Measurements from ENCODE around the gene NLRP14.

Gene NLRP14, protein sequence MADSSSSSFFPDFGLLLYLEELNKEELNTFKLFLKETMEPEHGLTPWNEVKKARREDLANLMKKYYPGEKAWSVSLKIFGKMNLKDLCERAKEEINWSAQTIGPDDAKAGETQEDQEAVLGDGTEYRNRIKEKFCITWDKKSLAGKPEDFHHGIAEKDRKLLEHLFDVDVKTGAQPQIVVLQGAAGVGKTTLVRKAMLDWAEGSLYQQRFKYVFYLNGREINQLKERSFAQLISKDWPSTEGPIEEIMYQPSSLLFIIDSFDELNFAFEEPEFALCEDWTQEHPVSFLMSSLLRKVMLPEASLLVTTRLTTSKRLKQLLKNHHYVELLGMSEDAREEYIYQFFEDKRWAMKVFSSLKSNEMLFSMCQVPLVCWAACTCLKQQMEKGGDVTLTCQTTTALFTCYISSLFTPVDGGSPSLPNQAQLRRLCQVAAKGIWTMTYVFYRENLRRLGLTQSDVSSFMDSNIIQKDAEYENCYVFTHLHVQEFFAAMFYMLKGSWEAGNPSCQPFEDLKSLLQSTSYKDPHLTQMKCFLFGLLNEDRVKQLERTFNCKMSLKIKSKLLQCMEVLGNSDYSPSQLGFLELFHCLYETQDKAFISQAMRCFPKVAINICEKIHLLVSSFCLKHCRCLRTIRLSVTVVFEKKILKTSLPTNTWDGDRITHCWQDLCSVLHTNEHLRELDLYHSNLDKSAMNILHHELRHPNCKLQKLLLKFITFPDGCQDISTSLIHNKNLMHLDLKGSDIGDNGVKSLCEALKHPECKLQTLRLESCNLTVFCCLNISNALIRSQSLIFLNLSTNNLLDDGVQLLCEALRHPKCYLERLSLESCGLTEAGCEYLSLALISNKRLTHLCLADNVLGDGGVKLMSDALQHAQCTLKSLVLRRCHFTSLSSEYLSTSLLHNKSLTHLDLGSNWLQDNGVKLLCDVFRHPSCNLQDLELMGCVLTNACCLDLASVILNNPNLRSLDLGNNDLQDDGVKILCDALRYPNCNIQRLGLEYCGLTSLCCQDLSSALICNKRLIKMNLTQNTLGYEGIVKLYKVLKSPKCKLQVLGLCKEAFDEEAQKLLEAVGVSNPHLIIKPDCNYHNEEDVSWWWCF

DNA sequence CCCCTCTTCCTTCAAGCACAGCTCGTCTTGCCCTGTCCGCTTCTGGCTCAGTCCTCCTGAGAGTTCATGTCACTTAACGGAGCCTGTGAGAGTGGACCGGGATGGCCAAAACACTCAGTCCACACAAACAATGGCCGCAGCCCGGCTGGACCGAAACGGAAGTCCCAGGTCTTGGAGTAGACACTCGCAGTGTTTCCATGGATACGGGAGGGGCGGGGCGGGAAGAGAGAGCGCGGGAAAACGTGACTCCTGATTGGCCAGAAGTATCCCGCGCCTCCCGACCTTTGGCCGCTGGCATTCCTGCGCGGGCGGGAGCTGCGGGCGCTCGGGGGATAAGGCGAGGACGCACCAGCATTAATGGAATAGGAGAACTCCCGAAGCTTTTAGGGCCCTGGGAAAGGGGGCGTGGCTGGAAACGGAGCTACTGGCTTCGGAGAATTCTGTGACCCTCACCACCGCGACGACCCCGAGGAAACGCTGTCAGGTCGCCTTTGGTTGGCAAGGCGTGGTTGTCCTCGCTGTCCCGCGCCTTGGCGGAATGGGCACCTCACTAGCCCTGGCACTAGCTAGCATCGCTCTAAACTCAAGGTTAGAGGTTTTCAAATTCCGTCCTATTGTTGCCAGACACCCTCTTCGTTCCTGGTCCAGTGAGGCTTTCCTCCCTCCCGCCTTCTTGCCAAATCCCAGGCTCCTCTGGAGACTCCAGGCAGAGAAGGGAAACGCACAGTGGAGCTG is at the start of gene NLRP14, which contains the start of gene ZNF214:
Gene NLRP14, plus strand, starts transcription at position 297 of the 735 bp plus-strand sequence. CDS start 18,108 bp downstream, outside the sequence.
Gene ZNF214, minus strand, starts transcription at position 164 of the 735 bp plus-strand sequence. CDS start 17,511 bp downstream, outside the sequence.
- no peak for DNase-seq

DNA sequence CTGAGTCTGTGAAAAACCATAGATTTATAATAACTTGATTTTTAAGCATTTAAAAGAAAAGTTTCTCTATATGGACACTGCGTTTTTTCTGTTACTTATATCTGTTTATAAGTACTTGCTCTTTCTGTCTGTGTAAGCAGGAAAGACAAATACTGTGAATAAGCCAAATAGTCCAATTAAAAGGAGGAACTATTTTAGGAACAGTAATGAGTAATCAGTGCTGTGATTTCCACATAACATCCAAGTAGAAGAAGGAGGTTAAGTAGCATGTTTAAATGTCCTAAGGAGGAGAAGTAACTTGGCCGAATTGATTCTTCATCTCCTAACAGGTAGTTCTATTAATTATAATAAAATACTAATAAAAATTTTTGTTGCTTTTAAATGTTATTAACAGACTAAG is 40.9 kb upstream of the NLRP14 start:
- DNase-seq, result no peak

DNA sequence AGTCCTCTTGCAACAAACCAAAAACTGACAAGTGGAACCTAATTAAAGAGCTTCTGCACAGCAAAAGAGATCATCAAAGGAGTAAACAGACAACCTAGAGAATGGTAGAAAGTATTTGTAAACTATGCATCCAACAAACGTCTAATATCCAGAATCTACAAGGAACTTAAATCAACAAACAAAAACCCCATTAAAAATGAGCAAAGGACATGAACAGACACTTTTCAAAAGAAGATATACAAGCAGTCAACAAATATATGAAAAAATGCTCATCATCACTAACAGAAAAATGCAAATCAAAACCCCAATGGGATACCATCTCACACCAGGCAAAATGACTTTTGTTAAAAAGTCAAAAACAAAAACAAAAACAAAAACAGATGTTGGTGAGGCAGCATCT is 33.8 kb upstream of the NLRP14 start:
- no peak for DNase-seq

DNA sequence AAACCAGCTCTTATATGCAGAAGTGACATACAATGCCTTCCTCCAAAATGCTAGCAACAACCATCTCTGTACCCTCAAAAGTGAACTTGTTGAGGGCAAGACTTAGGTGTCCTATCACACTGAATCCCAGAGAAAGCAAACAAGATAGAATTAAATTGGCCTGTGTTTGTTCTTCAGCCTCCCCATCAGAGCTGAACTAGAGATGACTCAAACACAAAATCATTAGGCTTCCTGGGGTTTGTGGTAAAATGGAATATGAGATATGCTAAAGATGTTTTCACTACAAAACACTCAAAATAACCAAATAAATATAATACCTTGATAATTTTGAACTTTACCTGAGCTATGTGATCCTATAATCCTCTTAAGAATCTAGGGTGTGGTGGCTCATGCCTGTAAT is 31.8 kb upstream of the NLRP14 start:
- DNase-seq, result no peak

DNA sequence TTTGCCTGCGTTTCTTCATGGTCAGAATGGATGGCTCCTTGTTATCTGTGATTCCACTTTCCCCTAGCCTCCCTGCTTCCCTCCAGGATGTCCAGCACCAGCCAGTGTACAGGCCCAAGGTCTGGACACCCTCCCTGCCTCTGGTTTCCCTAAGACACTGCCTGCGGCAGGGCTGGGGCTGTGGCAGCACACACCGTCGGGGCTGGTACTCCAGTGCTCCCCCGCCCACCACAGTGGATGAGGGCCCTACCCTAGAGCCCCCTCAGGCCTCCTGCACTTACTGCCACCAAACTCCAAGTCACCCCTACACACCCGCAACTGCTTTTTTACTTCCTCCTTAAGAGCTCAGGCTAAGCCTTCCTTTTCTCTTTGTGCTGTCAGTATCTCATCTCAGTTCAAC is 29.1 kb upstream of the NLRP14 start:
- DNase-seq, result no peak

DNA sequence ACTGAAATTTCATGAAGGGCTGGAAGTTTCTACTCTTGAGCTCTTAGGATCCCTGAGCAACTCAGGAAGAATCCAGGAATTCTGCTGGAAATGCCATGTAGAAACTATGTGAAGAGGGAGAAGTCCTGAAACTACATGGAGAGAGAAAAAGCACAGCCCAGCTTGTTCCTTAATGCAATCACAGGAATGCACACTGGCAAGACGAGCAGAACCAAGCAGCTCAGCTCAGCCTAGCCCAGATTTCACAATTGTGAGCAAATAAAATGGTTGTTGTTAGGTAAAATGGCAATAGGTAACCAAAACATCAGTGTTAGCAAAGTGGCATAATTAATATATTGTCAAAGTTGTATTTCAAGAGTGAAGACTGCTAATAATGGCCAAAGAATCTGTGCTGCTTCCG is 28.3 kb upstream of the NLRP14 start:
- no peak for DNase-seq

DNA sequence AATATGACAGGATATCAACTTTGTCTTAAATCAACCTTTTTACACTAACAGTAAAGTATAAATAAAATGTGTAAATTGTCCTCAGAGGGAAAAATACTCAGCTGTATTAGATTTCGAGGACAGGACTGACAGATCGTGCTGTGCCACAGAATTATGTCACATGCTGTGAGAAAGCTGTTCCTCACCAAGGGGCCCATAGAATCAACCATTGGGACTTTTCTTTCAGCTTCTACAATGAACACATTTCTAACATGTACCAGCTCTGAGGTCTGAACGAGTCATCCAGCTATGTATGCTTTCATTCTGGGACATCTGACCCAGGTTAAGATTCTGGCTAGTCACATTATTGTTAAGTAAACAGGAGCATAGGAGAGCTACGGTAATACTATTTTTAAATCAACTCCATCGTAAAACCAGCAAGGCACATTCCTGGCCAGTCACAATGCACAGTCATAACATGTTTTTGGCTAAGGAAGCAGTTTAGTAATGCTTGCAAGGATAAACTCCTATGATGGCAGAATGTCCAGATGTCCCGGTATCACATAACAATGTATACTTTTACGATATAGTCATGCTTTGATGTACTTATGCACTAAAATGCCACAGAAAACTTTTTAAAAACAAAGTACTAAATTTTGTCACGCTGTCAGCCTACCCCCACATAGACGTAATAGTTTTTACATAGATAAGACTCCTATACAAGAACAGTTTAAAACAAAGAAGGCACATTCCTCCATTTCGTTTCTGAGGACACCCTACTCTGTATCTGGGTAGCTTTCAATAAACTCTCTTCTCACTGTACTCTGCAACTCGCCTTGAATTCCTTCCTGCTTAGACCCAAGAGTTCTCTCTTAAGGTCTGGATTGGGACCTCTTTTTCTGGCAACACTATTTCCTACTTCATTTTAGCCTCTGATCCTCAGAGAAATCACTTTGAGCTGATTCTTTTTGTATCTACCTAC is 27.5 kb upstream of the NLRP14 start:
- DNase-seq, result no peak

DNA sequence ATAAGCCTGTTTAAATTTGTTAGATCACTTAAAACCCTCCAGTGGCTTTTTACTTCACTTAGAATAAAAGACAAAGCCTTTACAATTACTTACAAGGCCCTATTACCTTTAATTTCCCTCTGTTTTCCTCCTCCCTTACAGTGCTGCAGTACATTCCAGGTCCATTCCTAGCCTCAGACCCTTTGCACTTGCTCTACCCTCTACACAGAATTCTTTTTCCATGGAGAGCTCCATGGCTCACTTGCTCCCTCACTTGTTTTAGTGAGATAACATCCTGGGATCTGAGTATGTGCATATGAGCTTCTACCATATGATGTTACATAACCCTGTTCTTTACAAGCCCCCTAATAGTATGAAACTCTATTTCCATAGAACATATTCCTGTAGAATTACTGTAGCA is 24.6 kb upstream of the NLRP14 start:
- no peak for DNase-seq

DNA sequence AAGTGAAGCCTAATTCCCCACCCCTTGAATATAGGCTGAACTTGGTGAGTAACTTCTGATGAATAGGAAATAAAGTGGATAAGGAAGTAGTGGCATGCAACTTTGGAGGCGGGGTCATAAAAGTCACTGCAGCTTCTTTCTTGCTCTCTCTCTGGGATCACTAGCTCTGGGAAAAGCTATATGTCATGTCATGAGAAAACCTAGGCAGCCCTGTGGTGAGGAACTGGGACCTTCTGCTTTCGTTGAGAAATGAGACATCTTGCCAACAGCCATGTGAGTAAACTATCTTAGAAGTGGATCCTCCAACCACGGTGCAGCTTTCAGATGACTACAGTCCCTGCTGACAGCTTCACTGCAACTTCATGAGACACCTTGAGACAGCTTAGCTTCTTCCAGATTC is 15.8 kb upstream of the NLRP14 start:
- DNase-seq, result no peak

DNA sequence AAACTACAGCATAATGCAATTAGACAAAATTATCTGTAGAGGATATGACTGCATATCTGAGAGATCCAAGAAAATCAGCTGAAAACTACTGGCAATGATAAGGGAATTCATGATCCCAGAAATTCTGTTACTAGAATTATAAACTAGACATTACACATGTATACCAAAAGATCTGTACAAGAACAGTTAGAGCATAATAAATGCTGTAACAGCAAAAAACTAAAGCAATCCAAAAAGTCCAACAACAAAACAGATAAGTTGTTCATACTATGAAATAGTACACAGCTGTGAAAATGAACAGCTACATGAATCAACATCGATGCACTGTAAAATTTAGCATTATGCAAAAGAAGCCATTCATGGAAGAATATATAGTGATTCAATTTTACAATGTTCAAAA is 6.2 kb upstream of the NLRP14 start:
- no peak for DNase-seq

DNA sequence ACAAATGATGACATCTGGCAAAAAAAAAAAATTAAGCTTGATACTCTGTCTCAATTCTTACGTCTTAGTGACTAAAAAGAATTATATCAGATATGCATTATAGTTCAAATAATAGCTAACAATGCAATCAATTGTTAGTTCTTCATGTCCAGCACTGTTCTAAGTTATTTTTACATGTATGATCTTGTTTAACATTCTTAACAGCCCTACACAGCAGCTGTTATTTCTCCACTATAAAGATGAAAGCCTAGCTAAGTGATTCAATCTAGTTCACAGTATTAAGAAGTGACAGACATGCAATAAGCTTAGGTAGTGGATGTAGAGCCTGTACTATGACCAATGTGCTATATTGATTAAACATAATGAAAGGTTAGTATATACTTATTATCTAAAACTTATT is 4.3 kb upstream of the NLRP14 start:
- DNase-seq, result no peak

DNA sequence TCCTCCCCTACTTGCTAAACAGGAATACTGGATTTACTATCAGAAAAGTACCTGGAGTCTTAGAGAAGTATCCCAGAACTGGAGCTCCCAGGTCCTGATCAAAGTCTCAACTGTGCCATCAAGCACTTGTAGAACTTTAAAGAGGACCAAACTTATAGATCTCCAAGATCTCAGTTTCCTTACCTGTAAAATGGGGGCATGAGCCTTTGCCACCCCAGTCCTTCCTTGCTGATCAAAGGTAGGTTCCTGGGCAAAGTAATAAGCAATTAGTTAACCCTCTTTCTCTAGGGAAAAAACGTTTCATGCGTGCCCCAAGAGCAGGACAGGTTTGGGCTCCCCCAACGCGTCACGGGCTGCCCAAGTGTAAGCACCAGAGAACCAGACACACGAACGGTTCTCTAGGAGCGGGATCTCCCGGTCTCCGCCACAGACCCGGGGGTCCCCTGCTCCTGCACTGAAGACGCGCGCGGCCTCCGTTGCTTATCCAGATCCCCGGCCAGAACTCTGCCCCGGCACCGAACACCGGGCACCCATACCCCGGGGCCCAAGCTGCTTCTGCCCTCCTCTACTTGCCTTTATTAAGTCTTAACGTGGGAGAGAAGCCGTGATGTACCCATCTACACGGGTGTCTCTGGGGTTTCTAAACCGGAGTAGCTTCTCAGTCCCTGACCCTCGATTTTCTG is 638 bp upstream of the NLRP14 start:
- no peak for DNase-seq

DNA sequence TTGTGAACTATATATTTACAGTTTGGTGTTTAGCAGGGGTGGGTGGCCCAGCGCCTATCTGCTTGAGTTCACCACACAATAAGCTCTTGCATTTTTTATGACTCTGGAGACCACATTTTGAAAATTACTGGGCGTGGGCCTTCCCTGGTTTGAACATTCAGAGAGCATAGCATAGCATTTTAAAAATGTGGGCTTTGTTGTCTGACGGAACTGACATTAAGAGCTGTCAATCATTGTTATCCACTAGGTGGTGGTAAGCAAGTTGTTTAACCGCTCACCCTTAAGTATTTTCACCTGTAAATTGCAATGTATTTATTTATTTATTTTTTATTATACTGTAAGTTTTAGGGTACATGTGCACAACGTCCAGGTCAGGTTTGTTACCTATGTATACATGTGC is 1.0 kb downstream of the NLRP14 start:
- no peak for DNase-seq

DNA sequence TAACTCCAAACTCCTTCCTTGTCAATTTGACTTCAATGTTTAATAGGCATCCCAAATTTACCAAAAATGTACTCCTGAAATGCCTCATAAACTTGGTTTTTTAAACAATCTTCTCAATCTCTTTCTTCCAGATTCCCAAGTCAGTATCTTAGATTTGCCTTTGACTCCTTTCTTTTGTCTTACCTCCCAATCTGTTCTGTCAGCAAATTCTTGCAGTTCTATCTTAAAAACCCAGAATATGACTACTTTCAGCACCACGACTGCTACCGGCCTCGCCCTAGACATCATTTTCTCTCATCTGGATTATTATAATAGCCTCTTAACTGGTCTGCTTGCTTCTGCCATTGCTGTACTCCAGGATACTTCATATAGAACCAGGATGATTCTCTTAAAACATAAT is 7.9 kb downstream of the NLRP14 start:
- DNase-seq, result no peak

DNA sequence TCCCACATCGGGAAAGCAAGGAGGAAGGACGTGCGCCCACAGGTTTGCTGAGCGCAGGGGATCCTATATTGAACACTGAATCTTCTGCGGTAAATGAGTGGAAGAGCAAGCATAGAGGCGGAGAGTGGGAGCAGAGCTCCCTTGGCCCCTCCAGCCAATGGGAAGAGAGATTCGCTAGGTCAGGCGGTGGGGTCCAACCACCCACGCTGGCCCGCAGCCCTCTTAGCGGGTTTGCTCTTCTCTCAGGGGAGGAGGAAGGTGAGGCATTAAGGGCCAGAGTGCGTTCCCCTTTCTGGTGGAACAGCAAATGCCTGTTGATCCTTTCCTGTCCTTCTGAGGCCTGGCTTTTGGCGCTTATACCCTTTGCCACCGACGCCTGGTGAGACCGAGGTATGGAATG is 10.6 kb downstream of the NLRP14 start:
- no peak for DNase-seq

DNA sequence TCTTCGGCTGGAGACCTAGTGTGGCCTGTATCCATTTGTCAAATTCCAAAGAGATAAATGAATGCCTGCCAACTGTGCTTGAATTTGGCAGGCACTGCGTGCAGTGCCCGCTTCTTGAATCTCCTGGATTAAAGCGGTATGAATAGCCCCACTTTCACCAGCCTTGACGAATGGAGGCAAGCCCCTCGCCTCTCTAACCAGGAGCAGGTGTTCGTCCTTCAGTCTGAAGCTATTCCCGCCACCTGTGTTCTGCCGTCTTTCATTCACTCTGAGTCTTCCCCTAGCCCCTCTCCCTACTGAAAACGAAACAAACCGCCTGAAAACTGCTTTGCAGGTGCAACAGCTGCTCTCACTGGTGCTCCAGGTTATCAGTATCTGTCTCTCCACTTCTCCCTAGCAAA is 11.2 kb downstream of the NLRP14 start:
- DNase-seq, result no peak

DNA sequence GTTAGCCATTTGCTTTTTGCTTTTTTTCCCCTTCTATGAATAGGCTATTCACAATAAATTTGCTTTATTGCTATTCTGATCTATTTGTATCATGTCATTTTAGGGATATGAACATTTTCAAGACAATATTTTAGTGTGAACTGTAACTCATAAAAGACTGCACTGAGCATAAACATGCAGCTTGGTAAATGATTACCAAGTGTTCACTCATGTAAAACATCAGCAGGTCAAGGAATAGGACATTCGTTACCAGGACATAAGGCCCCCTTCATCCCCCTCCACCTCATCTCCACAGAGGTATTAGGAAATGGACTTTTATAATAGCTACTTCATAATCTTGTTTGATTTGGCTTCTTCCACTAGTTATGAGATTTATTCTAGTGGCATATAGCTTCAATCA is 12.4 kb downstream of the NLRP14 start:
- no peak for DNase-seq

DNA sequence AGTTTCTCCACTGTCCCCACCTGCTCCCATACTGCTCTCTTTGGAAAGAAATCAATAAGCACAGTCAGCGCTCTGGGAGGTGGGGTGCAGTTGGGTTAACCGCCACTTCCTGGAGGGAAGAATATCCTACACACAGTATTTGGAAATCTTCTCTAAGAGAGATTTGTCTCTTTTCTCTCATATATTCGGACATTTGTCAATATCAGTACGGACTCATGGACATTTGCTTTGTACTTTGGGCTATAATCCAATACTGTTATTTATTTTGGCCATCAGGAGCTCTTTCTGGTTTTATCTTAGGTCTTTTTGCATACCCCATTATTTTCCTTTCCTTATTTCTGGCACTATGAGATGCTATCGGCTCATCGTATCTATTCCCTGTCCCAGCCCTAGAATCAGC is 13.7 kb downstream of the NLRP14 start:
- no peak for DNase-seq

DNA sequence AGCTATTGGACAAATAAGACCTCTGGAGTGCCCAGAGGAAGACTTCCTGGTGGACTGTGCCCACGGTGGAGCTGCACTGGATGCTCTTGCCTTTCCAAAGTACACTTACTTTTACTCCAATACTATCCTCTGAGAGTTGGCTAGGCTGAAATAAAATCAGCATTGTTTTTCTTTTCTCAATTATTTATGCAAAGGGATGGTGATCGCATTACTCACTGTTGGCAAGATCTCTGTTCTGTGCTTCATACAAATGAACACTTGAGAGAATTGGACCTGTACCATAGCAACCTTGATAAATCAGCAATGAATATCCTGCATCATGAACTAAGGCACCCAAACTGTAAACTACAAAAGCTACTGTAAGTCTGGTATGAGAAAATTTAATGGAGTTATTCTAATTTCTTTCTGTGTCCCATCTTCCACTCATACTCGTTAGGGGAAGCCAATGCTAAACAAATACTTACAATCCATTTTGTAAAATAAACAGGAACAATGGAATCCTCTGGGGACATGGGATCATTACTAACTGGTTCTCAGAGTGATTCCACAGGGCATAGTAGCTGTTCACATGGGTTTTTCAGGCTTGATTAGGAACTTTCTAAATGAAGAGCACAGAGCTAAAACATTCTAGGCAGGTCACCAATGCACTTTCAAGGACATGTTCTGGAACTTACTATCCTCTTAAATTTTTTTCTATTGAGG is 26.3 kb downstream of the NLRP14 start:
- DNase-seq, result no peak

DNA sequence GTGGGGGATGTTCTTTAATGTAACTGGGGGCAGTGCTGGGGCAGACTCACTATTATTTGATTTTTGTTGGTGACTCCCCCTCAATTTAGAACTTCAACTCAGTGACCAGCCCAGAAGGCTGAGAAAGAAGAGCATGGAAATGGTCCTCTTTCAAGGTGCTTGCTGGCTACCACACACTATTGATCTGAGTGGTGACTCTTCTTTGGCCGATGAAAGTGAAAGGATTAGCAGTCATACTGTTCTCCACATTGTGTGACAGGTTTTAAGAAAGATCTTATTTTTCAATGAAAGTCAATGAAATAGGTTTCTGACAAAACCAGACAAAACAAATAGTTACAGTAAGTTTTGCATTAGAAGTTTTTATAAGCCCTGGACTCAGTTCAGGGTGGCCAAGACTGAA is 29.9 kb downstream of the NLRP14 start:
- no peak for DNase-seq

All from activated naive CD4-positive, alpha-beta T cell treated with Interleukin-2 at 50 U/mL for 16 hours (primary cell).